ENCODE data around the gene IGDCC3.

Gene IGDCC3

DNA sequence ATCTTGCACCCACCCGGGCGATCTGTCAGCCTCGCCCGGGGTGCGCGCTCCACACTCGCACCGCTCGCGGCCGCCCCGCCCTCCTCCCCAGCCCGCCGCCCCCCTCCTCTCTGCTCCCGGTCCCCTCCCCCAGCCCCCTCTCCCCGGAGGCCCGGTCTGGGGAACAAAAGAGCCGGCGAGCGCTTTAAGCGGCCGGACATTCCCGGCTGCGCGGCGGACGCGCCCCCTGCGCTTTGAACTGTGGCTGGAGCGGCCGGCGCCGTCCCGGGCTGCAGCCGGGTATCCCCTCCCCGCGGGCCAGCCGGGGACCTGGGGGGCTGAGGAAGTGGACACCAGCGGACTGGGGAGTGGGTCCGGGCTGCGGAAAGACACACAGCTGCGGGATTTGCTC is at the start of gene IGDCC3:
IGDCC3 (minus strand) TSS at position 27 of the 391 bp plus-strand sequence. CDS start 214 bp downstream, outside the sequence.
- DNase-seq = no peak

DNA sequence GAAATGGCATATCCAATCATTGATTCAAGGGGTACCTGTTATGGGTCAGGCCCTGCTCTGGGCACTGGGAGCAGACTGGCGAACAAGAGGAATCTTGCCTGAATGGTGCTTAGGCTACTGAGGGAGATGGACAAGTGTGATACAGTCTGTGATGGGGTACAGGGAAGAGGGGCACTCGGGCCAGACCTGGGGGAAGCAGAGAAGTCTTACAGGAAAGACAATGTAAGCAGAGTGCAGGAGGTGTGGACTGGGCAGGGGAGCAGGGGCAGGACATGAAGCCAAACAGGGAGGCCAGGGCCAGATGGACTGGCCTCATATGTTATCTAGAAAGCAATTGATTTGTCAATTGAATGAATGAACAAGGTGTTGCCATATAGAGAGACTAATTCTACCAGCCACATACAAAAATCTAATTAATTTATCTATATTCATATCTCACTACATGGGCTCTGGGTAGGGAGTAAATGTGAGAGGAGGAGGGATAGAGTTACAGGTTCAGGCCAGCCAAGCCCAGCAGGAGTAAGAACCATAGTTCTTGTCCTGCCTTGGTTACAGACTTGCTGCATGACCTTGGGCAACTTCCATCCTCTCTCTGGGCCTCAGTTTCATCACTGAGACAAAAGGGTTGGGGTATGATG is 48.5 kb upstream of the IGDCC3 start:
- DNase-seq = no peak

DNA sequence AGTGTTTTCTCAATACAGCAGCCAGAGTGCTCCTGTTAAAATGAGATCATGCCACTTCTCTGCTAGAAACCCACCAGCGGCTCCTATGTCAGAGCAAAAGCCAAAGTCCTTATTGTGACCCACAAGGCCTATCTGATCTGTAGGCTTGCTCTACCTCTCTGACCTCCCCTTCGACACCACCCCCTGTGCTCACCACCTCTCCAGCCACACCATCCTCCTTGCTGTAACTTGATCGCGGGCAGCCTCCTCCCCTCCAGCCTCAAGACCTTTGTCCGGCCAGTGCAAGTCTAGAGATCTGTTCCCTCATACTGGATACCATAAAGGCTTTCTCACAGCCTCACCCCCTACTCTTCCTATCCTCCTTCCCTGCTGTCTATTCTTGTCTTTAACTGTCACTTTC is 46.9 kb upstream of the IGDCC3 start:
- DNase-seq = no peak

DNA sequence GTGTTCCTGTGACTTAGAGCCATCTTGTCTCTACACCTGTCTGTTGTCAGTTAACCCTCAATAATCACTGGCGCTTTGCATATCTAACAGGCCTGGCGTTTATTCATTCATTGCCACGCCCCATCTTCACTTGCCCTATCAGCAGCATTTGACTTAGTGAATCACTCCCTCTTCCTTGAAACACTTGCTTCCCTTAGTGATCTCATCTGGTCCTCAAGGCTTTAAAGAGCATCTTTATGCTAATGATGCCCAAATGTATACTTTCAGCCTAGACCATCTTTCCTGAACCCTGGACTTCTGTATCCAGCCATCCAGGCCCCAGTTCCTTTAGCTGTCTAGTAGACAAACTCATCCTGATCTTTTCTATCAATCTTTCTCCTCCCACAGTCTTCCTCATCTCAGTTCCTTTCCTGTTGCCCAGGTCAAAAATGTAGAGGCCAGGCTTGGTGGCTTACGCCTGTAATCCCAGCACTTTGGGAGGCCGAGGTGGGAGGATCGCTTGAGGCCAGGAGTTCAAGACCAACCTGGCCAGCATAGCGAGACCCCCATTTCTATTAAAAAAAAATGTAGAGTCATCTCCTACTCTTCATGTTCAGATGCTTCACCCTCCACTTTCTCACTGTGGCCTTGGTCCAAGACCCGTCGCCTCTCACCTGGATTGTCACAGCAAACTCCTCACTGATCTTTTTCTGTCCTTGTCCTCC is 46.3 kb upstream of the IGDCC3 start:
- no peak for DNase-seq

DNA sequence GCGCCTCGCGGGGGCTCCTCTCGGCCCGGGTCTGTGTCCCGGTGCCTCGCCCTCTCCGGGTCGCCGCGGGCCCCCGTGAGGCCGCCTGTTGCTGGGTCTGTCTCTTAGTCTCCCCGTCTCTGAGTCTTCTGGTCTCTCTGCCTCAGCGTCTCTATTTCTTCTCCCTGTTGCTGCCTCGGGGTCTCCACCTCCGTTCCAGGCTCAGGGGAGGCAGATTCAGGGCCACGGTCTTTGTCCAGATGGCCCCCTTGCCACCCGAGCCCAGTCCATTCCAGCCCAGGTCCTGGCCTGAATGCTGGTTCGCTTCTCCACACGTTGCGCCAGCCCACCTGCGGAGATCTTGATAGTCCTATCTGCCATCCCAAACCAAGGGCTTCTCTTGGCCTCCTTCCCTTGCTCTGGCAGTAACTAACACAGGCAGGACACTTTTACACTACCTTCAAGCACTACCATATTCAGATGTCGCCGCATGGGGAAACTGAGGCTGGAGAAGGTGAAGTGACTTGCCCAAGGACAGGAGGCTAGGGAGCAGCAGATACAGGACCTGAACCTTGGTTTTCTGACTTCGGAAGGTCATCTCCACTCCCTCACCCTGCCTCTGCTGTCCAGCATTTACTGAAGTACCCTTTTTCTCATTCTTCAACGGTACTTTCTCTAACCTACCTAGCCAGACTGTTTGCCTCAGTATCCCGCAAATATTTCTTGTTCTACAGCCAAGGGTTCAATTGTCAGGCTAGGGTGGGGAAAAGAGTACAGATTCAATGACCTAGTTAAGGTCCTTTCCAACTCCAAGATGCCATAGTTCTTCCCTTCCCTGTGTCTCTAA is 45.6 kb upstream of the IGDCC3 start:
- DNase-seq = no peak

DNA sequence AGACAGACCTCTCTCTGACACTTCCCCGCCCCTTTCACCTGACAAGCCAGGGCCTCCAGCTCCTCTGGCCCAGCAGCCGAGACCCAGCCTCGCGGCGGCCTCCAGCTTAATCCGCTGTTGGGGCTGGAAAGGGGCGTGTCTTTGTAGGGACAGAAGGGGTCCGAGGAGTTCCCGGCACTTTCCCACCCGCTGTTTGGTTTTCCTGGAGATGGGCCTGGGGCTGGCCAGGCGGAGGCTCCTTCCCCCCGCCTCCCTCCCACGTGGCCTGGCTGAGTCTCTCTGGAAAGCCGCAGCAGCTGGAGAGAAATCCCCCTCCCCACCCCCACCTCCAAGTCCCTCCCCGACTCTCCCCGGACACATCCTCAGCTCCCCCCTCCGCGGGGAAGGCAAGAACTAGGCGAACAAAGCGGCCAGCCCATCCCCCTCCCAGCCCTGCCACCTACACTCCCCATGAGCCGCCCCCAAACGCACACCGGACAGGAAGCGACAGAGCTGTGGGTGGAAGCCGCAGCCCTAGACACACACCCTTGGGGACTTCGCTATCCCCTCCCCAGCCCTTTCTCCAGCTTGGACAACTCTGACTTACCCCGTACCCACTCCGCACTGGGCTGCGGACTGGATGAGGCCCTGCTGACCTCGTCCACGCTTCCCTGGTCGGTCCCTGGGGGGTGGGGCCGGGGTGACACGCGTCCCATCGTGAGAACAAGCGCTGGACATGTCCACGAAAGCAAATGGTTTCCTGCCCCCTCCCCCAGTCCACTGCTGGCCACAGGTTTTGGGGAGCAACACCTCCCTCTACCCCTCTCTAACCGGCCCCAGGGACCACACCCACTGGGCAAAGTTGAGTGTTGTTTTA is 43.8 kb upstream of the IGDCC3 start:
- DNase-seq = no peak

DNA sequence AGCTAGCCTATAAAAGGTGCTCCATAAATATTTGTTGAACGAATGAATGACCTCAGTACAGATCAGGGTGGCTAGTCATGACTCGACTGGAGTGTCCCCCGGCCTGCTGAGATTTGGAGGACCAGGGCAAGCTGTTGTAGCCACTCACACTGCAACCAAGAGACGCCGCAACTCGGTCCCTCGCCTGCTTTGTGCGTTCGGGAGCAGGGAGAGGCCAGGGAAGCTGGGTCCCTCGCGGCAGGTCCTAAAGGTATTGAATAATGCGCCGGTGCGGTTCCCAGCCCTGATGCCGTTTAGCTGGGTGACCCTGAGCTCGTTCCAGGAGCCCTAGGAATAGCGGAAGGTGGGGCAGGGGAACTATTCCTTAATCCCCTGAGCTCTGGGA is 43.2 kb upstream of the IGDCC3 start:
- no peak for DNase-seq

DNA sequence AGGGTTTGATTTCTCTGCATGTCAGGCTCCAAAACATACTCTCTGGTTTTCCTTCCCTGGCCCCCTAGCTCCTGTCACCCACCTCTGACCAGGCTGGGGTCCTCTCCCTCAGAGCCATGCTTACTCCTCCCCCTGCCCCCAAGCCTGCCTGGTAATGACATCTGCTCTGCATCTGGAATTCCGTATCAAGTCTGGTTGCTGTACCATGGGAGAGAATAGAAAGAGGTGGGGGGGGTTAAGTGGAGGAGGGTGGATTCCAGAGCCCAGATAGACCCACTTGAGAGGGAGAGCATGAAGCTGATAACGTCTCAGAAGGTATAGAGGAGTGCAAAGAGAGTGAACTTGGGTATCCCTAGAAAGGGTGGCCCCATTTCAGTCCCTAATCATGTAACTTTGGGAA is 40.8 kb upstream of the IGDCC3 start:
- no peak for DNase-seq

DNA sequence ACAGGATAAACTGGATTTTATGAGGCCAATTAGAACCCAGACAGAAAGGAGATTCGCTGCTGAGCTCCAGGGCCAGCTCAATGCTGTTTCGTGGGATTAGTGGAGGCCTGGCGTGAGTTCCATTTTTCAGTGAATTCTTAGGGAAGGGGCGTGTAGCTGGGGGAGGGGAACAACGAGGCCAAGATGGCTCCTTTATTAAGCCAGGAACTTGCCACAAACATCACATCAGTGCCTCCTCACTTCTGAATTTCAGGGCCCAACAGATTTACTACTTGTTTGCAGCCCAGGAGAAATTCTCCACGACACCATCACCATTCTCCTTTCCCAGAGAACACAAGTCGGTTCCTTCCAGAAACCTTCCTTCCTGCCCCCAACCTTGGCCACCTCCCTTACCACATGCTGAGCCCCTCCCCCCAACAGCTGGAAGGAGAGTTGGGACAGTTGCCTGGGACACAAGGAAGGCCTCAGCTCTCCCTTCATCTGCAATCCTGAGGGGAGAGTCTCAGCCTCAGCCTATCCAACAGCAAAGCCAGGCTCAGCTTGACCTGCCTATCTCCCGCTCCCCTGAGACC is 39.1 kb upstream of the IGDCC3 start:
- DNase-seq = no peak

DNA sequence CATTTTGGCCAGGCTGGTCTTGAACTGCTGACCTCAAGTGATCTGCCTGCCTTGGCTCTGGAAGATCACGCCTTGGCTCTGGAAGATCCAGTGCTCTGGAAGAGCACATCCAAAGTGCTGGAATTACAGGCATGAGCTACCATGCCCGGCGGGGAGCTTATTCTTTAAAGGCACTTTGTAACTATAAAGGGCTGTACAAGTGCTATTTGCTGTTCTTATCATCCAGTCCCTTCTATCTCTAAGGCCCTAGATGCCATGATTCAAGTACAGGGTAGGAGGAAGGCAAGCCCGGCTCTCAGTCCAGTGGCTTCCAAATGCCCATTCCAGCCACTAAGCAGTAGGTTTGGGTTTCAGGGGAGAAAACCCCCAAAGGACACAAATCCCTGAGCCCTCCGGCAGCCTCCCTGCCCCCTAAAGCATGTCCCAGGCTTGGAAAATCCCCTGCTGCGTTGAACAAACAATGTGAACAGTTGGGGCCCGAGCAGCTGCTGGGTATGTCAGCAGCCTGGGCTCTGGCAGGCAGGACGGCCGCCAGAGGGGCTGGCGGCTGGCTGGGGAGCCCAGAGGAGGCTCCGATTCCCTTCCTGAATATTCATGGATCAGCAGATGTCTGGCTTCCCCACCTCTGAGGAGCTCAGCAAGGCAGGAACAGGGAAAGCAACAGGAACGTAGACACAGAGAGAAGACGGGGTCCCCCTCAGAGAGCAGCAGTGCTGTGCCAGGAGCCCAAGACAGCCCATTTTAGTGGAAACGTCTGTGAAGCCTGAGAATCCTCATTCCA is 37.2 kb upstream of the IGDCC3 start:
- no peak for DNase-seq

DNA sequence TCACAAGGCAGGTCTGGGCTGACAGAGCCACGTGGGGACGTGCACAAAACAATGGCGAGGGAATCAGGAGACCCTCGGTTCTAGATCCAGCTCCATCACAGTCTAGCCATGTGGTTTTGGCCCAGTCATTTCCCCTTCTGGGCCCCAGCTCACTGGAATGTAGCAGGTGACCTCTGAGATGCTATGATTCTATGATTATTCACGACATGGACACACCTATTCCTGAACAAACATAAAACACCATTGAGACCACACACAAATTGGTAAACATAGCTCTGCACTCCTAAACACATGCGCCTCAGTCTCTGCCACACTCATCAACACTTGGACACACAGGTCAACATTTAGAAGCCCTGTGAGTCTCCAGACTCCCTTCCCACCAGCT is 36.0 kb upstream of the IGDCC3 start:
- no peak for DNase-seq

DNA sequence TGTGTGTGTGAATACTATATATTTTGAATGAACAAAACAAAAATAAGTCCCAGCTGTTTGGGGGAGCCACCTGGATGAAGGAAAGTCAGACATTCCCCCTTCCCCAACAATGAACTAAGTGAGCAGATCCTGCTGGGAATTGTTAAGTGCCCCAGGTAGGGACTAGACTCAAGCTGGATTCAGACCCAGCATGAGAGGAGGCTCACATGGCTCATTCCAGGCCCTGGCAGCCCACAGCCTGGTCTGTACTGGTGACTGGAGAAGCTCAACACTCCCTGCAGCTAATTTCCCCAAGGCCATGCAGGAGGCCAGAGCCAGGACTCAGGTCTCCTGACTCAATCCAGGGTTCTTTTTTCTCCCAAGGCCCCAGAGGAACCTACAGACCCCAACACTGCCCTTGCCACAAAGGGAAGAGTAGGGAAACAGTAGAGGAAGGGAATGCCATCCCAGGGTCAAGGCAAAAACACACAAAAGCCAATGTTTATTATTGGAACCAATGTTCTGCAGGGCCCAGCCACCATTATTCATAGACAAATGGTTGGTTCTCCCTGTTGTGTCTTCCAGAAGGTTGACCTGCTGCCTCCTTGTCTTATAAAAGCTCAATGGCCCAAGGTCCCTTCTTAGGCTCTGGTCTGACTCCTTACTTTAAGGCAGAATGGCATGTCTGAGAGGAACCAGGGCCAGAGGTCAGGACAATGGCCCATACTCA is 35.4 kb upstream of the IGDCC3 start:
- no peak for DNase-seq

DNA sequence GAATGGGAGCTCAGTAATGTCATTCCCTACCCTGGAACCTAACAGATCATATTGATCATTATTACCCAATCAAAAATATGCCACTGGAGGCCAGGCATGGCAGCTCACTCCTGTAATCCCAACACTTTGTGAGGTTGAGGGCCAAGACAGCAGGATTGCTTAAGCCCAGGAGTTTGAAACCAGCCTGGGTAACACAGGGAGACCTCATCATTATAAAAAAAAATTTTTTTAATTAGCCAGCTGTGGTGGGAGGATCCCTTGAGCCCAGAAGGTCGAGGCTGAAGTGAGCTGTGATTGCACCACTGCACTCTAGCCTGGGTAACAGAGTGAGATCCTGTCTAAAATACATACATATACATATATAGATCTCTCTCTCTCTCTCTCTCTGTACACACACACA is 34.8 kb upstream of the IGDCC3 start:
- DNase-seq = no peak

DNA sequence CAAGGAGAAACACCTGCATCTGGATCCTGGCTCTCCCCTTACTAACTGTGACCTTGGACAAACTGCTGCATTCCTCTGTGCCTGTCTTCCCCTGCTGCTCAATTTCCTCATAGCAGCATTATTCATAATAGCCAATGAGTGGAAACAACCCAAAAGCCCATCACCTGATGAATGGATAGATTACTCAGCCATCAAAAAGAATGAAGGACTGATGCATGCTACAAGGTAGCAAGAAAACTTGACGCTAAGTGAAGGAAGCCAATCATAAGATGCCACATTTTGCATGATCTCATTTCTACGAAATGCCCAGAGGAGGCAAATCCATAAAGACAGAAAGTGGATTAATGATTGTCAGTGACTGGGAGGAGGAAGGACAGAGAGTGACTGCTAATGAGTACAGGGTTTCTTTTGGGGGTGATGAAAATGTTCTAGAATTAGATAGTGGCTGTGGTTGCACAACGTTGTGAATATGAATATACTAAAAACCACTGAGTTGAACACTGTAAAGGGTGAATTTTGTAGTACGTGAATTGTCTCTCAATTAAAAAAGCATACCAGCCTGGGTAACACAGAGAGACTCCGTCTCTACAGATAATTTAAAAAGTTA is 33.8 kb upstream of the IGDCC3 start:
- no peak for DNase-seq

DNA sequence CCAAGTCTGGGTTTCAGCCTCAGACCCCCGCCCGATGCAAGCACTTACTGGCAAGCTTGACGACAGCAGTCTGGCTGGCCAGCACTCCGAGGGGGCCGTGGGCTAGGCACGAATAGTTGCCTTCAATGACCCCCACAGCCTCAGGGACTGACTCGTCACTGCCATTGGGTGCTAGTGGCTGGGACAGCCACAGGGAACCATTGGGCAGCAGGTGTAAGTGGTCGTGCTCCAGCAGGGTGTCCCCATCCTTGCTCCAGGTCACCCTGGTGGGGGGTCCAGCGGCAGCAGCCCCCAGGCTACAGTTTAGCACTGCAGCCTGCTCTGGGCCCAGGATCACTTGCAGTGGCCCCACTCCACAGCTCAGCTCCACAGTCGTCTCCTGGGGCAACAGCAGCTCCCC is 33.2 kb upstream of the IGDCC3 start:
- DNase-seq = no peak

DNA sequence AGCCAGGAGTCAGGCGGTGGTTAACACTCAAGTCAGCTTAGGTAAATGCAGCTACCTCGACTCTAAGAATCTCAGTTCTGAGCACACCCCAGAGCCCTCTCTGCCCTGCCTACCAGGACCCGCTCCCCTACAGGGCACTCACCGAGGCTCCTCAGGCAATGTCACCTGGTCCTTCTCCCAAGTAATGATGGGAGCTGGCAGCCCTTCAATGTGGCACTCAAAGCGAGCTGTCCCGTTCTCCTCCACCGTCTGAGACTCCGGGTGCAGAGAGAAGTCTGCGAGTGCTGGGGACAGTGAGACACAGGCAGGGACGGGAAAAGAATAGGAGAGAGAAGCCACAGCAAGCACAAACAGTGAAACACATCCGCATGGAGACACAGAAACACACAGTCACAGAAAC is 32.2 kb upstream of the IGDCC3 start:
- no peak for DNase-seq

DNA sequence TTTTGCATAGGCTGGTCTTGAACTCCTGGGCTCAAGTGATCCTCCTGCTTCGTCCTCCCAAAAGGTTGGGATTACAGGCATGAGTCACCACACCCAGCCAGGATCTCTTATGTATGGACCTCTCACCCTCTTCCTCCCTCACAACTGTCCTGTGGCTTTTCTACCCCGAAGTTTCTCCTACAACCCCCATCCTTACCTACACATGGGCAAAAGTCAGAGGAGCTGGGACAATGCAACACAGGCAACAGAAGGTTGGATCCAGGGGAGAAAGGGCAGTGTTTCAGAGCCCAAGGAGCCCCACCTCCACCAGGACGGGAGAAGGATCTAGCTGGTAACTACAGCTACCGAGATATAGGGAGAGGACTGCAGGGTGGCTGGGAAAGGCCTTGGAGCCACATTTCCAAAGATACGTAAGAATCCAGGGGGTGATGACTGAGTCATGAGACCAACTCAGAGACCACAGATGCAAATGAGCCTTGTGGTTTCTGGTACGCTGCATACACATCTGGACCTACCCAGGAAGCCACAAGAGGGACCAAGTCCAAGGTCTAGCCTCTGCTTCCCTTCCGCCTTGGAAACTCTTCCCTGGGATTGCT is 31.3 kb upstream of the IGDCC3 start:
- DNase-seq = peak; percentile 12

DNA sequence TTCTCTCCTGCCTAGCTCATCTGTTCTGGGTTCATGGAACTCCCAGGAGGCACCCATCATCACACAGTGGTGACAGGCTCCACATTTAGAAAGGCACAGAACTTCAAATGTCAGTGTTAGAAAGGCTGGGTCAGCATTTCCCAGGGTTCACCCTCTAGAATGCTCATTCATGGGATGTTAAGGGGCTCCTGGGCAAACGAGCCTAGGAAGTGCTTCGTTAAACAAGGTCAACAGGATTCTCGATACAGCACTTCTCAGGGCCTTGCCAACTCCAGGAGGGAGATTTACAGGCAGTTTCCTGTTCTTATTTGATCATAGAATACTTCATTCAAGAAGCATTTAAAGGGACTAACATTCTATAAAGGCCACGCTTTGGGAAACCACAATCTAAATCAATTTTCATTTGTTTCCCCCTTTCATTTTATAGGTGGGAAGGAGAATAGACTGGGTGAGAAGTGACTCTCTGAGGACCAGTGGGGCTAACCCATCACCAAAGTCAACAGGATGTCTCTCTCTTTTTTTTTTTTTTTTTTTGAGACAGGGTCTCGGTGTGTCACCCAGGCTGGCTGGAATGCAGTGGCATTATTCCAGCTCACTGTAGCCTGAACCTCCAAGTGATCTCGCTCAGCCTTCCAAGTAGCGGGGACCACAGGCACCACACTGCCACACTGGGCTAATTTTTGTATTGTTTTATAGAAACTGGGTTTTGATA is 30.7 kb upstream of the IGDCC3 start:
- DNase-seq = no peak

DNA sequence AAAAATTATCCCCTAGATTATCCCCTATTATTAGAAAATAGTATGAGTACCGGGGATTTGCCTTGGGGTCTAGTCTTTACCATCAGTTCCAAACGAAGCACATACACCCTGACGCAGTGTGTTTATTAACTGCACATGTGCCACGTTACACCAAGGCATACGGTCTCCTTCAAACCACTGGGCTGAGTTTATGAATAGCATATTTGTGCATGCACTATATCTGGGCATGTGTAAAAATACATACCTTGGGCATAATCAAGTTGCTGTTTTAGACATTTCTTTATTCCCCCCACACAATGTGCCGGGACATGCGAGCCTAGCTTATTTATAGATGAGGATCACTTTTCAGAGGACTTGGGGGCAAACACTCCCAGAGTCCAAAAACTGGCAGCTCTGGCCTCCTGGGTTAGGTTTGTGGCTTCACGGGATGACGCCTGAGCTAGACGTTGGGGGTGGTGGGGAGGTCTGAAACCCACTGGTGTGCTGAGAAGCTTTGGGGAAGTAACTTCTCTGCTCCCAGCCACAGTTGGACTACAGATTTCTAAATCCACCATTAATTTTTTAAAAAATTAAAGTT is 28.7 kb upstream of the IGDCC3 start:
- DNase-seq = no peak

Measured in GDM1 (cell line).